GM23338 (cell line): ENCODE results near the gene ROBO1.

Source experiments
- ZNF331 ChIP-seq: fragments of 250-450 bp; sonication (Bioruptor Pico); IDR thresholded peaks from 2 replicates; pipeline ENCODE4 v1.5.0; 2020; ENCODE audit warnings: low read depth, mild to moderate bottlenecking, moderate library complexity
- TF ChIP-seq, protein P1 (sequence below), 2 experiments: fragments of 200-600 bp in 1 of 2; sonication (generic) in 1 of 2; conservative IDR thresholded peaks; 2 replicates each; pipeline versions ENCODE4 v1.5.1 to v1.6.1; 2016 to 2017; ENCODE audit warnings: antibody characterized with exemption in 2 of 2, low read depth in 2 of 2, mild to moderate bottlenecking in 2 of 2, moderate library complexity in 1 of 2
- TF ChIP-seq, protein P2 (sequence below): IDR thresholded peaks from one replicate; pipeline ENCODE4 v1.6.1; 2018; ENCODE audit warnings: antibody characterized with exemption; ENCODE audit not compliant: unreplicated experiment

DNA sequence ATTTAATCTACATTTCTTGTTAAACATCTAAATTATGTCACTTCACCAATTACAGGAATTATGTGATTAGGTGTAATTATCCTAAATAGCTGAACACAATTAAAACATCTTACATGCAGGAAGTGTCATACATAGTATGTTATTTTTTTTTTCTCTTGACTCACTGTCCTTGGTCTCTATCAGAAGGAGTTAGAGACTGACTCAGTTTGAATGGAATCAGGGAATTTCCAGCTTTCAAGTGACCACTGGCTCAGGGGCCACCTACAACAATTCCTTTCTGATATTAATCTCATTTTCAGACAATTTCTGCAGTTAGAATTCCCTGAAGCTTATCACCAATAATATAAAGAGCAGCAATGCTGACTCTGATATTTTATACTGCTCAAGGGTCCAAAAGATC lies 400.7 kb downstream of the ROBO1 start:
- TF ChIP-seq, protein P1, sequence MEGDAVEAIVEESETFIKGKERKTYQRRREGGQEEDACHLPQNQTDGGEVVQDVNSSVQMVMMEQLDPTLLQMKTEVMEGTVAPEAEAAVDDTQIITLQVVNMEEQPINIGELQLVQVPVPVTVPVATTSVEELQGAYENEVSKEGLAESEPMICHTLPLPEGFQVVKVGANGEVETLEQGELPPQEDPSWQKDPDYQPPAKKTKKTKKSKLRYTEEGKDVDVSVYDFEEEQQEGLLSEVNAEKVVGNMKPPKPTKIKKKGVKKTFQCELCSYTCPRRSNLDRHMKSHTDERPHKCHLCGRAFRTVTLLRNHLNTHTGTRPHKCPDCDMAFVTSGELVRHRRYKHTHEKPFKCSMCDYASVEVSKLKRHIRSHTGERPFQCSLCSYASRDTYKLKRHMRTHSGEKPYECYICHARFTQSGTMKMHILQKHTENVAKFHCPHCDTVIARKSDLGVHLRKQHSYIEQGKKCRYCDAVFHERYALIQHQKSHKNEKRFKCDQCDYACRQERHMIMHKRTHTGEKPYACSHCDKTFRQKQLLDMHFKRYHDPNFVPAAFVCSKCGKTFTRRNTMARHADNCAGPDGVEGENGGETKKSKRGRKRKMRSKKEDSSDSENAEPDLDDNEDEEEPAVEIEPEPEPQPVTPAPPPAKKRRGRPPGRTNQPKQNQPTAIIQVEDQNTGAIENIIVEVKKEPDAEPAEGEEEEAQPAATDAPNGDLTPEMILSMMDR (conservative IDR thresholded peaks at IDR 0.05; ENCODE audit: low read depth in 2 of 2): no peak
- TF ChIP-seq, protein P2, sequence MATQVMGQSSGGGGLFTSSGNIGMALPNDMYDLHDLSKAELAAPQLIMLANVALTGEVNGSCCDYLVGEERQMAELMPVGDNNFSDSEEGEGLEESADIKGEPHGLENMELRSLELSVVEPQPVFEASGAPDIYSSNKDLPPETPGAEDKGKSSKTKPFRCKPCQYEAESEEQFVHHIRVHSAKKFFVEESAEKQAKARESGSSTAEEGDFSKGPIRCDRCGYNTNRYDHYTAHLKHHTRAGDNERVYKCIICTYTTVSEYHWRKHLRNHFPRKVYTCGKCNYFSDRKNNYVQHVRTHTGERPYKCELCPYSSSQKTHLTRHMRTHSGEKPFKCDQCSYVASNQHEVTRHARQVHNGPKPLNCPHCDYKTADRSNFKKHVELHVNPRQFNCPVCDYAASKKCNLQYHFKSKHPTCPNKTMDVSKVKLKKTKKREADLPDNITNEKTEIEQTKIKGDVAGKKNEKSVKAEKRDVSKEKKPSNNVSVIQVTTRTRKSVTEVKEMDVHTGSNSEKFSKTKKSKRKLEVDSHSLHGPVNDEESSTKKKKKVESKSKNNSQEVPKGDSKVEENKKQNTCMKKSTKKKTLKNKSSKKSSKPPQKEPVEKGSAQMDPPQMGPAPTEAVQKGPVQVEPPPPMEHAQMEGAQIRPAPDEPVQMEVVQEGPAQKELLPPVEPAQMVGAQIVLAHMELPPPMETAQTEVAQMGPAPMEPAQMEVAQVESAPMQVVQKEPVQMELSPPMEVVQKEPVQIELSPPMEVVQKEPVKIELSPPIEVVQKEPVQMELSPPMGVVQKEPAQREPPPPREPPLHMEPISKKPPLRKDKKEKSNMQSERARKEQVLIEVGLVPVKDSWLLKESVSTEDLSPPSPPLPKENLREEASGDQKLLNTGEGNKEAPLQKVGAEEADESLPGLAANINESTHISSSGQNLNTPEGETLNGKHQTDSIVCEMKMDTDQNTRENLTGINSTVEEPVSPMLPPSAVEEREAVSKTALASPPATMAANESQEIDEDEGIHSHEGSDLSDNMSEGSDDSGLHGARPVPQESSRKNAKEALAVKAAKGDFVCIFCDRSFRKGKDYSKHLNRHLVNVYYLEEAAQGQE: no peak
- TF ChIP-seq ZNF331: no peak
